ENCODE data around the gene CTNNBL1. TPM values are rescaled to one million over a fixed set of nuclear protein-coding genes. Genes with fewer than 3 reads are reported as not detected.

CTNNBL1 gene
- total RNA-seq, 1 donor from 2014 or later, result 30.0 TPM

- no peaks in the 10 kb centered on the region for H3K27me3 ChIP-seq (ENCODE audit: control insufficient read depth, insufficient read depth, low read length)
- TF ChIP-seq CTCF (IDR thresholded peaks at IDR 0.05; ENCODE audit: insufficient read depth, low read length, severe bottlenecking), result no peak
- FAIRE-seq, result no peak
- H3K36me3 ChIP-seq (ENCODE audit: control insufficient read depth, insufficient read depth, low read length), result peaks cover 8% of the 10 kb centered on the region
- DNase-seq (ENCODE audit: low read depth), result peak; percentile 36
- H3K4me3 ChIP-seq (ENCODE audit: low read depth, low read length), result no peak overlapping the region
These were observed 108.1 kb downstream of the CTNNBL1 start for GRCh38 chr20:37801921-37802320.

- H3K36me3 ChIP-seq (ENCODE audit: control insufficient read depth, insufficient read depth, low read length), result peaks cover 8% of the 10 kb centered on the region
These were observed 109.8 kb downstream of the CTNNBL1 start for GRCh38 chr20:37803438-37804307.

GRCh38 chr20:37804584-37805566 lies 111.0 kb downstream of the CTNNBL1 start:
- TF ChIP-seq CTCF (IDR thresholded peaks at IDR 0.05; ENCODE audit: insufficient read depth, low read length, severe bottlenecking), result no peak
- FAIRE-seq (no peak), DNase-seq (ENCODE audit: low read depth) (no peak)
- no peaks in the 10 kb centered on the region for H3K27me3 ChIP-seq (ENCODE audit: control insufficient read depth, insufficient read depth, low read length)
- H3K36me3 ChIP-seq (ENCODE audit: control insufficient read depth, insufficient read depth, low read length), result peaks cover 8% of the 10 kb centered on the region
- H3K4me3 ChIP-seq (ENCODE audit: low read depth, low read length), result no peak overlapping the region

More at GRCh38 chr20:37803438-37804307, 109.8 kb downstream of the CTNNBL1 start:
- DNase-seq (ENCODE audit: low read depth) (no peak), FAIRE-seq (no peak)
- Histone ChIP-seq H3K27me3 (ENCODE audit: control insufficient read depth, insufficient read depth, low read length) (no peaks in the 10 kb centered on the region), H3K4me3 (ENCODE audit: low read depth, low read length) (no peak overlapping the region)
- no peak for TF ChIP-seq CTCF (IDR thresholded peaks at IDR 0.05; ENCODE audit: insufficient read depth, low read length, severe bottlenecking)

GRCh38 chr20:37807471-37808232 lies 113.8 kb downstream of the CTNNBL1 start:
- Histone ChIP-seq H3K27me3 (ENCODE audit: control insufficient read depth, insufficient read depth, low read length) (no peaks in the 10 kb centered on the region), H3K4me3 (ENCODE audit: low read depth, low read length) (no peak overlapping the region), H3K36me3 (ENCODE audit: control insufficient read depth, insufficient read depth, low read length) (peaks cover 8% of the 10 kb centered on the region)
- DNase-seq (ENCODE audit: low read depth) (no peak), FAIRE-seq (no peak)
- no peak for TF ChIP-seq CTCF (IDR thresholded peaks at IDR 0.05; ENCODE audit: insufficient read depth, low read length, severe bottlenecking)

- peaks cover 7% of the 10 kb centered on the region for H3K36me3 ChIP-seq (ENCODE audit: control insufficient read depth, insufficient read depth, low read length)
- no peak for FAIRE-seq
These were observed 114.6 kb downstream of the CTNNBL1 start for GRCh38 chr20:37808233-37809070.

More at GRCh38 chr20:37808233-37809070, 114.6 kb downstream of the CTNNBL1 start:
- no peak for TF ChIP-seq CTCF (IDR thresholded peaks at IDR 0.05; ENCODE audit: insufficient read depth, low read length, severe bottlenecking)
- DNase-seq (ENCODE audit: low read depth), result no peak
- Histone ChIP-seq H3K27me3 (ENCODE audit: control insufficient read depth, insufficient read depth, low read length) (no peaks in the 10 kb centered on the region), H3K4me3 (ENCODE audit: low read depth, low read length) (no peak overlapping the region)

All from bronchial epithelial cell (primary cell).